ENCODE results near the gene NADK2. TPM values are rescaled to one million over a fixed set of nuclear protein-coding genes. Genes with fewer than 3 reads are reported as not detected.

Gene NADK2
- total and polyA plus RNA-seq, 9 of the 15 experiments (the other 6 are each of a cell fraction or from before 2014, with no cell fraction given): 10.6 to 41.0 (median 24.0) TPM

DNA sequence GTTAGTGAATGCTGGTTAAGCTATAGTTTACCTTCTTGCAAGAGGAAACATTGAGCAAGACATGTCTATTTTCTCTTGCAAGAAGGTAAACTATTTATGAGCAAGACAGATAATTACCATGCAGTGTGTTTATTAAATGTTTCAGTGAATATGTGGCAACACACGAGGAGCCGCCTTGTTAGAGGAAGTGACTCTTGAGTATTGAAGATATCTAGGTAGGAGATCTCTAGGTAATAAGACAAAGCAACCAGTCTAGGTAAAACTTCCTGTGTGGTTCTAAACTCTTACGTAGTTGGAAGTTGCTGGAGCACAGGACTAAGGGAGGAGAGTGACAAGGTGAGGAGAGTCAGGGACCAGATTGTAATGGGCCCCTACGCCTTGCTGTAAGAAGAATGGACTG lies 73.0 kb downstream of the NADK2 start:
- intact Hi-C loops (cut with micrococcal nuclease): no loop called here
- no peaks in the 10 kb centered on the region for H3K9me1 ChIP-seq (ENCODE audit: control insufficient read depth, insufficient read depth, low read length)
- ChIA-PET POLR2A (interaction anchor here (1.1 to 1.9 kb wide), 2 partner anchors 8 to 16 kb away, joined by 3 to 6 read pairs; no protein-coding TSS in a partner anchor), CTCF (ENCODE audit: low intra/inter-chr PET ratio) (no interaction called here)
- BruUV-seq (replicated peaks): no TSS peak
- no peak overlapping the region for H2AFZ ChIP-seq (ENCODE audit: low read depth, low read length)
- 82% methylated on average over 4 of the region's 4 CpGs for WGBS (ENCODE audit: insufficient coverage, low coverage, missing lambda C conversion rate)
- H3K79me2 ChIP-seq (ENCODE audit: control insufficient read depth, insufficient read depth, low read length): peaks cover 4% of the 10 kb centered on the region; the same call in 2 of the 3 replicates
- DNase-seq (ENCODE audit: extremely low read depth in 1 of 4, low spot score in 3 of 4) (no peak), FAIRE-seq (no peak), ATAC-seq (no peak)
- H3K9ac ChIP-seq (ENCODE audit: insufficient read depth in 1 of 2, low read depth in 2 of 2, low read length in 2 of 2): no peak overlapping the region
- H3K4me3 ChIP-seq: no peak overlapping the region
- no peaks in the 10 kb centered on the region for H3K27me3 ChIP-seq (ENCODE audit: control insufficient read depth in 2 of 2, insufficient read depth in 2 of 2, low read length in 2 of 2)
- no peaks in the 10 kb centered on the region for H4K20me1 ChIP-seq (replicated peaks; ENCODE audit: control insufficient read depth, insufficient read depth, low read length)
- H3K9me3 ChIP-seq (replicated peaks; ENCODE audit: control insufficient read depth, insufficient read depth, low read depth, low read length): no peaks in the 10 kb centered on the region
- no peak for TF ChIP-seq ZNF764 (CRISPR knock-in tag; IDR thresholded peaks at IDR 0.05; ENCODE audit: low read depth)
- no peak for TF ChIP-seq NCOA2 (IDR thresholded peaks at IDR 0.05; ENCODE audit: partially characterized antibody in 2 of 2)
- TF ChIP-seq, protein P1, sequence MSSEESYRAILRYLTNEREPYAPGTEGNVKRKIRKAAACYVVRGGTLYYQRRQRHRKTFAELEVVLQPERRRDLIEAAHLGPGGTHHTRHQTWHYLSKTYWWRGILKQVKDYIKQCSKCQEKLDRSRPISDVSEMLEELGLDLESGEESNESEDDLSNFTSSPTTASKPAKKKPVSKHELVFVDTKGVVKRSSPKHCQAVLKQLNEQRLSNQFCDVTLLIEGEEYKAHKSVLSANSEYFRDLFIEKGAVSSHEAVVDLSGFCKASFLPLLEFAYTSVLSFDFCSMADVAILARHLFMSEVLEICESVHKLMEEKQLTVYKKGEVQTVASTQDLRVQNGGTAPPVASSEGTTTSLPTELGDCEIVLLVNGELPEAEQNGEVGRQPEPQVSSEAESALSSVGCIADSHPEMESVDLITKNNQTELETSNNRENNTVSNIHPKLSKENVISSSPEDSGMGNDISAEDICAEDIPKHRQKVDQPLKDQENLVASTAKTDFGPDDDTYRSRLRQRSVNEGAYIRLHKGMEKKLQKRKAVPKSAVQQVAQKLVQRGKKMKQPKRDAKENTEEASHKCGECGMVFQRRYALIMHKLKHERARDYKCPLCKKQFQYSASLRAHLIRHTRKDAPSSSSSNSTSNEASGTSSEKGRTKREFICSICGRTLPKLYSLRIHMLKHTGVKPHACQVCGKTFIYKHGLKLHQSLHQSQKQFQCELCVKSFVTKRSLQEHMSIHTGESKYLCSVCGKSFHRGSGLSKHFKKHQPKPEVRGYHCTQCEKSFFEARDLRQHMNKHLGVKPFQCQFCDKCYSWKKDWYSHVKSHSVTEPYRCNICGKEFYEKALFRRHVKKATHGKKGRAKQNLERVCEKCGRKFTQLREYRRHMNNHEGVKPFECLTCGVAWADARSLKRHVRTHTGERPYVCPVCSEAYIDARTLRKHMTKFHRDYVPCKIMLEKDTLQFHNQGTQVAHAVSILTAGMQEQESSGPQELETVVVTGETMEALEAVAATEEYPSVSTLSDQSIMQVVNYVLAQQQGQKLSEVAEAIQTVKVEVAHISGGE (CRISPR knock-in tag; IDR thresholded peaks at IDR 0.05): no peak
- TF ChIP-seq PML (IDR thresholded peaks at IDR 0.05; ENCODE audit: low read length): no peak
- TF ChIP-seq ZNF174 (CRISPR knock-in tag; IDR thresholded peaks at IDR 0.05): no peak
- no peak for TF ChIP-seq SAFB (IDR thresholded peaks at IDR 0.05; ENCODE audit: borderline replicate concordance, low read depth, low read length)
- TF ChIP-seq ETS2 (tag; IDR thresholded peaks at IDR 0.05; ENCODE audit: borderline replicate concordance, poor library complexity, severe bottlenecking): no peak
- TF ChIP-seq HCFC1 (IDR thresholded peaks at IDR 0.05; ENCODE audit: low read depth, low read length): no peak
- no peak for TF ChIP-seq NR1H2 (CRISPR knock-in tag; IDR thresholded peaks at IDR 0.05)
- H3K36me3 ChIP-seq (ENCODE audit: control insufficient read depth, insufficient read depth, low read length): peaks cover 97% of the 10 kb centered on the region
- no peaks in the 10 kb centered on the region for H3K4me1 ChIP-seq (replicated peaks in 1 of 2; ENCODE audit: control insufficient read depth in 2 of 2, insufficient read depth in 2 of 2, low read length in 2 of 2)
- H3K27ac ChIP-seq (ENCODE audit: extremely low read depth, low read depth, low read length): no peak overlapping the region
- in situ Hi-C loops (cut with MboI): no loop called here
- H3K4me2 ChIP-seq (ENCODE audit: insufficient read depth, low read length): no peak overlapping the region

All from K562 (cell line).